HepG2 (cell line): ENCODE results near the gene TBCD. TPM values are rescaled to one million over a fixed set of nuclear protein-coding genes. Genes with fewer than 3 reads are reported as not detected.

Experiments used
- ATAC-seq: fragments of 200-7000 bp; cut with Tn5 transposase; 3 replicates; pipeline ENCODE4 v1.9.1; 2020; ENCODE audit warnings: mild to moderate bottlenecking, moderate library complexity
- BruUV-seq: library from RNA; stranded (reverse); fragments of 400-500 nt; replicated peaks from 2 replicates; lab custom pipeline; 2021; lab: Mats Ljungman, UMichigan
- CTCF ChIA-PET: fragments of 300-600 bp; formaldehyde crosslinking; extraction: SDS; loops from one replicate; lab custom pipeline; 2021; ENCODE audit warnings: low total read pairs, inconsistent platforms, low intra/inter-chr PET ratio; lab: Yijun Ruan, JAX
- POLR2A ChIA-PET: fragments of 350-600 bp; sonication (Branson Sonifier 250); formaldehyde crosslinking; loops from one replicate; lab custom pipeline; 2020; ENCODE audit warnings: antibody characterized with exemption, inconsistent platforms; lab: Yijun Ruan, JAX
- DNase-seq: peaks from one replicate; pipeline ENCODE4 v3.0.0-alpha.2; 2015; ENCODE audit warnings: low spot score
- FAIRE-seq: peaks from 3 replicates; lab custom pipeline; 2011; peaks lifted over from hg19 to GRCh38; lab: Jason Lieb, UNC
- H2AFZ ChIP-seq: one replicate; pipeline ENCODE4 v1.6.1; 2011; ENCODE audit warnings: low read length, inconsistent platforms
- H3K27ac ChIP-seq: fragments of 300-600 bp; 3 replicates; pipeline ENCODE4 v1.8.0; 2011; ENCODE audit warnings: mixed run types, mild to moderate bottlenecking, mixed read lengths, low read length, inconsistent platforms; ENCODE audit not compliant: insufficient read depth; ENCODE audit errors: extremely low read length
- H3K27me3 ChIP-seq, 2 experiments: fragments of 200-600 bp in 1 of 2; 2 replicates in 1 of 2; 3 replicates in 1 of 2; pipeline versions ENCODE4 v1.6.0 to v1.8.0; 2011; ENCODE audit warnings: low read length in 2 of 2, mild to moderate bottlenecking in 2 of 2, moderate library complexity in 2 of 2, inconsistent platforms in 1 of 2; ENCODE audit not compliant: insufficient read depth in 2 of 2, control insufficient read depth in 1 of 2
- H3K36me3 ChIP-seq, 2 experiments: fragments of 200-600 bp in 1 of 2; replicated peaks in 1 of 2; 2 replicates in 1 of 2; 3 replicates in 1 of 2; pipeline versions ENCODE4 v1.5.1 to v1.8.0; 2011; ENCODE audit warnings: low read length in 2 of 2, inconsistent platforms in 1 of 2; ENCODE audit not compliant: insufficient read depth in 2 of 2, control insufficient read depth in 1 of 2
- H3K4me1 ChIP-seq: 2 replicates; pipeline ENCODE4 v1.5.1; 2012; ENCODE audit warnings: low read length, inconsistent platforms; ENCODE audit not compliant: insufficient read depth
- H3K4me2 ChIP-seq: 2 replicates; pipeline ENCODE4 v1.6.0; 2011; ENCODE audit warnings: low read depth, low read length, inconsistent platforms
- H3K4me3 ChIP-seq, 3 experiments: fragments of 200-600 bp in 1 of 3; sonication (generic), shearing (Covaris generic) in 1 of 3; replicated peaks in 1 of 3; 2 replicates each; pipeline ENCODE4 v1.5.1; 2011 to 2016; ENCODE audit warnings: low read length in 3 of 3, inconsistent platforms in 2 of 3, low read depth in 2 of 3, mild to moderate bottlenecking in 2 of 3, control low read depth in 1 of 3, mixed read lengths in 1 of 3; ENCODE audit not compliant: insufficient read depth in 1 of 3
- H3K79me2 ChIP-seq: one replicate; pipeline ENCODE4 v1.6.1; 2011; ENCODE audit warnings: low read length, inconsistent platforms; ENCODE audit not compliant: insufficient read depth
- H3K9ac ChIP-seq: 2 replicates; pipeline ENCODE4 v1.6.0; 2011; ENCODE audit warnings: mild to moderate bottlenecking, low read depth, low read length, inconsistent platforms; ENCODE audit not compliant: insufficient read depth
- H3K9me3 ChIP-seq: 2 replicates; pipeline ENCODE4 v1.5.1; 2012; ENCODE audit warnings: mild to moderate bottlenecking, low read length
- H4K20me1 ChIP-seq: 2 replicates; pipeline ENCODE4 v1.6.0; 2011; ENCODE audit warnings: inconsistent platforms, mild to moderate bottlenecking, low read length, moderate library complexity; ENCODE audit not compliant: insufficient read depth
- CREB1 ChIP-seq, 2 experiments: fragments of 450-650 bp in 1 of 2; IDR thresholded peaks; 2 replicates each; pipeline ENCODE4 v1.6.1; 2016 to 2017; ENCODE audit warnings: control low read depth in 1 of 2, mild to moderate bottlenecking in 1 of 2, missing compliant biosample characterization in 1 of 2, missing genetic modification characterization in 1 of 2
- MTF2 ChIP-seq: sonication (generic); formaldehyde crosslinking; IDR thresholded peaks from 2 replicates; pipeline ENCODE4 v1.5.0; 2020; ENCODE audit warnings: missing genetic modification reagents, borderline replicate concordance
- U2AF2 ChIP-seq: fragments of 200-400 bp; formaldehyde crosslinking; IDR thresholded peaks from 2 replicates; pipeline ENCODE4 v1.6.1; 2017; ENCODE audit warnings: low read depth, mild to moderate bottlenecking, low read length
- ZNF143 ChIP-seq: sonication (generic); formaldehyde crosslinking; IDR thresholded peaks from 2 replicates; pipeline ENCODE4 v1.4.0; 2020; ENCODE audit warnings: missing genetic modification reagents
- ZNF431 ChIP-seq: sonication (generic); formaldehyde crosslinking; IDR thresholded peaks from 2 replicates; pipeline ENCODE4 v1.9.0; 2022; ENCODE audit warnings: missing genetic modification reagents, low read depth, mild to moderate bottlenecking, borderline replicate concordance
- WGBS: methylation state at CpG from one replicate; pipeline ENCODE4 v1.1.6; 2017; ENCODE audit warnings: low lambda C conversion rate; 5-methylcytosine and 5-hydroxymethylcytosine counted together
- in situ Hi-C: cut with HindIII; loops from 2 replicates; pipeline ENCODE4 v1.10.0; 2017; ENCODE audit warnings: low pct_unique_long_range_greater_than_20kb; ENCODE audit not compliant: extremely low pct_ligation_motif_present
- intact Hi-C: fragments of 100-400 bp; cut with micrococcal nuclease; formaldehyde crosslinking; loops from one replicate; pipeline ENCODE4 v1.10.0; 2022; ENCODE audit not compliant: unreplicated experiment
- polyA plus RNA-seq, 8 experiments: library from polyadenylated mRNA; depleted of rRNA in 3 of 8; stranded (reverse) in 7 of 8; unstranded in 1 of 8; fragments of >200 nt; fragmentation: Illumina TruSeq in 4 of 8; extraction: Trizol in 4 of 8; gene quantifications; 2 replicates each; pipeline versions ENCODE4 v1.2.1 to v1.2.3, GENCODE V29; 2011 to 2016; ENCODE audit warnings: low read depth in 4 of 8, missing spikeins in 1 of 8, mixed read lengths in 1 of 8; ENCODE audit not compliant: insufficient read depth in 1 of 8
- total RNA-seq, 5 experiments: library from RNA; depleted of rRNA; stranded (reverse); fragments of >200 nt; fragmentation: Illumina TruSeq; extraction: Trizol; gene quantifications; 2 replicates each; pipeline ENCODE4 v1.2.3, GENCODE V29; 2016; ENCODE audit warnings: low read depth in 1 of 5
- TF ChIP-seq, protein P1 (sequence below): sonication (generic); formaldehyde crosslinking; IDR thresholded peaks from 2 replicates; pipeline ENCODE4 v1.4.0; 2020; ENCODE audit warnings: missing genetic modification reagents
- TF ChIP-seq, protein P2 (sequence below): sonication (generic); formaldehyde crosslinking; IDR thresholded peaks from 2 replicates; pipeline ENCODE4 v1.4.0; 2020; ENCODE audit warnings: missing genetic modification reagents
- TF ChIP-seq, protein P3 (sequence below): sonication (generic); formaldehyde crosslinking; conservative IDR thresholded peaks from 2 replicates; pipeline ENCODE4 v1.4.0; 2020; ENCODE audit warnings: missing genetic modification reagents
- TF ChIP-seq, protein P4 (sequence below): sonication (generic); formaldehyde crosslinking; IDR thresholded peaks from 2 replicates; pipeline ENCODE4 v1.4.0; 2020; ENCODE audit warnings: missing genetic modification reagents, mild to moderate bottlenecking, borderline replicate concordance

TBCD gene
- total and polyA plus RNA-seq, 2 of the 13 experiments (the other 11 are each of a cell fraction or from before 2014, with no cell fraction given), result 33.9 to 54.8 TPM

DNA sequence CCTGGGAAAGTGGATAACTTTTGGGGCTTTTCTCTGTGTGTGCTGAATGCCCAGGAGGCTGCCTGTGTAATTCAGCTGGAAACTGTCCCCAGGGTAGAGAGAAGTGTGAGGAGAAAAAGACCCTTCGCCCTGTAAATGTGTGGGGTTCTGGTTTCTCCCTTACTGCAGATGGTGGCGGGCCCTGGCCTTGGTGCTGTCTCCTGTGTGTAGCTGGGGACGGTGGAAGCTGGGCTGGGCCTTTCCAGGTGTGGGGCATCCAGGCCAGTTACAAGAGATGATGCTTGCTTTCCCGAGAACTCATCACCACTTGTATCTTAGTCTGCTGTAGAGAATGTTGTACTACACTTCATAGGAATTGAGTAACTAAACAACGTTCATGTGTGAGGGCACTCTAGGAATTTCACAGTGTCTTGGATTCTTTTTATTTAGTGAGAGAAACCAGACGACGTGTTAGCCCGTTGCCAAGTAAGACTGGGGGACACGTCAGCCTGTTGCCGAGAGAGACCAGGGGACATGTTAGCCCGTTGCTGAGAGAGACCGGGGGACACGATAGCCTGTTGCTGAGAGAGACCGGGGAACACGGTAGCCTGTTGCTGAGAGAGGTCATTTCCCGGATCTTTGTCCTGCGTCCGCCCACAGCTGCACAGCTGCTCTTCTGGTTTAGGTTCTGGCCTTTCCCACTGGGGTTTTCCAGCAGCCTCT is 43.1 kb downstream of the TBCD start (continued):
- no peak for TF ChIP-seq U2AF2

DNA sequence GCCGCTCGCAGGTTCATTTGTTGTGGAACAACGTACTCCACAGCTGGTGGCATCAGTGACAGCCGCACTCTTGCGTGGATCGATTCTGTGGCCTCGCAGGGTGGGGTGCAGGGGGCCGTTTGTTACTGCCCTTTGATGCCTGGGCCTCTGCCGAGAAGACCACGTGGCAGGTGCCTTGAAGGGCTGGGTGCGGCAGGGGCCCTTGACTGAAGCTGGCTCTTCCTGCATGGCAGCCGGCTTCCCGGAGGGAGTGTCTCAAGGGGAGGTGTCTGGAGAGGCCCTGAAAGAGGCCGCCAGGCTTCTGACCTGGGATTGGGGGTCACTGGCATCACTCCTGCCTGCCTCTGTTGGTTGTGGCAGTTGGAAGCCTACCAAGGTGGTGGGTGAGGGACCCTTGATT is 43.8 kb downstream of the TBCD start:
- peaks cover 15 to 37% of the 10 kb centered on the region in 2 experiments for H3K36me3 ChIP-seq
- H2AFZ ChIP-seq, result no peak overlapping the region
- intact Hi-C loops, result no loop called here
- H3K4me3 ChIP-seq, result no peak overlapping the region
- no TSS peak for BruUV-seq
- H3K4me1 ChIP-seq, result no peaks in the 10 kb centered on the region
- H3K27me3 ChIP-seq, result no peaks in the 10 kb centered on the region
- in situ Hi-C loops, result no loop called here
- no peak overlapping the region for H3K9ac ChIP-seq
- WGBS, result 97% methylated on average over 10 of the region's 14 CpGs
- no peaks in the 10 kb centered on the region for H3K9me3 ChIP-seq
- ChIA-PET POLR2A (no interaction called here), CTCF (no interaction called here)
- DNase-seq (no peak), FAIRE-seq (no peak), ATAC-seq (no peak)
- no peaks in the 10 kb centered on the region for H4K20me1 ChIP-seq
- peaks cover 2% of the 10 kb centered on the region for H3K79me2 ChIP-seq
- no peak overlapping the region for H3K27ac ChIP-seq
- no peak overlapping the region for H3K4me2 ChIP-seq
- TF ChIP-seq, protein P1, sequence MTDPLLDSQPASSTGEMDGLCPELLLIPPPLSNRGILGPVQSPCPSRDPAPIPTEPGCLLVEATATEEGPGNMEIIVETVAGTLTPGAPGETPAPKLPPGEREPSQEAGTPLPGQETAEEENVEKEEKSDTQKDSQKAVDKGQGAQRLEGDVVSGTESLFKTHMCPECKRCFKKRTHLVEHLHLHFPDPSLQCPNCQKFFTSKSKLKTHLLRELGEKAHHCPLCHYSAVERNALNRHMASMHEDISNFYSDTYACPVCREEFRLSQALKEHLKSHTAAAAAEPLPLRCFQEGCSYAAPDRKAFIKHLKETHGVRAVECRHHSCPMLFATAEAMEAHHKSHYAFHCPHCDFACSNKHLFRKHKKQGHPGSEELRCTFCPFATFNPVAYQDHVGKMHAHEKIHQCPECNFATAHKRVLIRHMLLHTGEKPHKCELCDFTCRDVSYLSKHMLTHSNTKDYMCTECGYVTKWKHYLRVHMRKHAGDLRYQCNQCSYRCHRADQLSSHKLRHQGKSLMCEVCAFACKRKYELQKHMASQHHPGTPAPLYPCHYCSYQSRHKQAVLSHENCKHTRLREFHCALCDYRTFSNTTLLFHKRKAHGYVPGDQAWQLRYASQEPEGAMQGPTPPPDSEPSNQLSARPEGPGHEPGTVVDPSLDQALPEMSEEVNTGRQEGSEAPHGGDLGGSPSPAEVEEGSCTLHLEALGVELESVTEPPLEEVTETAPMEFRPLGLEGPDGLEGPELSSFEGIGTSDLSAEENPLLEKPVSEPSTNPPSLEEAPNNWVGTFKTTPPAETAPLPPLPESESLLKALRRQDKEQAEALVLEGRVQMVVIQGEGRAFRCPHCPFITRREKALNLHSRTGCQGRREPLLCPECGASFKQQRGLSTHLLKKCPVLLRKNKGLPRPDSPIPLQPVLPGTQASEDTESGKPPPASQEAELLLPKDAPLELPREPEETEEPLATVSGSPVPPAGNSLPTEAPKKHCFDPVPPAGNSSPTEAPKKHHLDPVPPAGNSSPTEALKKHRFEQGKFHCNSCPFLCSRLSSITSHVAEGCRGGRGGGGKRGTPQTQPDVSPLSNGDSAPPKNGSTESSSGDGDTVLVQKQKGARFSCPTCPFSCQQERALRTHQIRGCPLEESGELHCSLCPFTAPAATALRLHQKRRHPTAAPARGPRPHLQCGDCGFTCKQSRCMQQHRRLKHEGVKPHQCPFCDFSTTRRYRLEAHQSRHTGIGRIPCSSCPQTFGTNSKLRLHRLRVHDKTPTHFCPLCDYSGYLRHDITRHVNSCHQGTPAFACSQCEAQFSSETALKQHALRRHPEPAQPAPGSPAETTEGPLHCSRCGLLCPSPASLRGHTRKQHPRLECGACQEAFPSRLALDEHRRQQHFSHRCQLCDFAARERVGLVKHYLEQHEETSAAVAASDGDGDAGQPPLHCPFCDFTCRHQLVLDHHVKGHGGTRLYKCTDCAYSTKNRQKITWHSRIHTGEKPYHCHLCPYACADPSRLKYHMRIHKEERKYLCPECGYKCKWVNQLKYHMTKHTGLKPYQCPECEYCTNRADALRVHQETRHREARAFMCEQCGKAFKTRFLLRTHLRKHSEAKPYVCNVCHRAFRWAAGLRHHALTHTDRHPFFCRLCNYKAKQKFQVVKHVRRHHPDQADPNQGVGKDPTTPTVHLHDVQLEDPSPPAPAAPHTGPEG, result no peak
- TF ChIP-seq CREB1 (IDR thresholded peaks at IDR 0.05) (no peak), CREB1 (CRISPR knock-in tag; IDR thresholded peaks at IDR 0.05) (no peak), ZNF143 (CRISPR knock-in tag) (no peak), MTF2 (CRISPR knock-in tag) (no peak), ZNF431 (CRISPR knock-in tag) (no peak)
- TF ChIP-seq, protein P2, sequence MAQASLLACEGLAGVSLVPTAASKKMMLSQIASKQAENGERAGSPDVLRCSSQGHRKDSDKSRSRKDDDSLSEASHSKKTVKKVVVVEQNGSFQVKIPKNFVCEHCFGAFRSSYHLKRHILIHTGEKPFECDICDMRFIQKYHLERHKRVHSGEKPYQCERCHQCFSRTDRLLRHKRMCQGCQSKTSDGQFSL (CRISPR knock-in tag), result no peak
- TF ChIP-seq, protein P3, sequence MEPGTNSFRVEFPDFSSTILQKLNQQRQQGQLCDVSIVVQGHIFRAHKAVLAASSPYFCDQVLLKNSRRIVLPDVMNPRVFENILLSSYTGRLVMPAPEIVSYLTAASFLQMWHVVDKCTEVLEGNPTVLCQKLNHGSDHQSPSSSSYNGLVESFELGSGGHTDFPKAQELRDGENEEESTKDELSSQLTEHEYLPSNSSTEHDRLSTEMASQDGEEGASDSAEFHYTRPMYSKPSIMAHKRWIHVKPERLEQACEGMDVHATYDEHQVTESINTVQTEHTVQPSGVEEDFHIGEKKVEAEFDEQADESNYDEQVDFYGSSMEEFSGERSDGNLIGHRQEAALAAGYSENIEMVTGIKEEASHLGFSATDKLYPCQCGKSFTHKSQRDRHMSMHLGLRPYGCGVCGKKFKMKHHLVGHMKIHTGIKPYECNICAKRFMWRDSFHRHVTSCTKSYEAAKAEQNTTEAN (CRISPR knock-in tag), result no peak
- TF ChIP-seq, protein P4, sequence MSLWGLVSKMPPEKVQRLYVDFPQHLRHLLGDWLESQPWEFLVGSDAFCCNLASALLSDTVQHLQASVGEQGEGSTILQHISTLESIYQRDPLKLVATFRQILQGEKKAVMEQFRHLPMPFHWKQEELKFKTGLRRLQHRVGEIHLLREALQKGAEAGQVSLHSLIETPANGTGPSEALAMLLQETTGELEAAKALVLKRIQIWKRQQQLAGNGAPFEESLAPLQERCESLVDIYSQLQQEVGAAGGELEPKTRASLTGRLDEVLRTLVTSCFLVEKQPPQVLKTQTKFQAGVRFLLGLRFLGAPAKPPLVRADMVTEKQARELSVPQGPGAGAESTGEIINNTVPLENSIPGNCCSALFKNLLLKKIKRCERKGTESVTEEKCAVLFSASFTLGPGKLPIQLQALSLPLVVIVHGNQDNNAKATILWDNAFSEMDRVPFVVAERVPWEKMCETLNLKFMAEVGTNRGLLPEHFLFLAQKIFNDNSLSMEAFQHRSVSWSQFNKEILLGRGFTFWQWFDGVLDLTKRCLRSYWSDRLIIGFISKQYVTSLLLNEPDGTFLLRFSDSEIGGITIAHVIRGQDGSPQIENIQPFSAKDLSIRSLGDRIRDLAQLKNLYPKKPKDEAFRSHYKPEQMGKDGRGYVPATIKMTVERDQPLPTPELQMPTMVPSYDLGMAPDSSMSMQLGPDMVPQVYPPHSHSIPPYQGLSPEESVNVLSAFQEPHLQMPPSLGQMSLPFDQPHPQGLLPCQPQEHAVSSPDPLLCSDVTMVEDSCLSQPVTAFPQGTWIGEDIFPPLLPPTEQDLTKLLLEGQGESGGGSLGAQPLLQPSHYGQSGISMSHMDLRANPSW (CRISPR knock-in tag), result no peak
